Stimulated activated CD4-positive, alpha-beta T cell treated with anti-CD3 and anti-CD28 coated beads, Interleukin-12 subunit alpha, Interleukin-12 subunit beta, amount 100 ng/mL, for 4 hours (primary cell): ENCODE data around the gene TTC1.
A peak's percentile ranks its signal among the peaks of the same experiment; 100 is the strongest.
"Not testable (repeated sequence)": the region's sequence is repeated elsewhere in the genome, so short reads cannot be mapped to it uniquely, and the experiment has no call there.

Experiments
- DNase-seq: peaks from one replicate; pipeline ENCODE4 v3.0.0-alpha.2; 2020

The TTC1 gene

GRCh38 chr5:160008877-160009590 is at the start of gene TTC1:
TTC1 (plus strand) TSS chr5:160009139; CDS start chr5:160010529, 1,390 bp downstream.
- DNase-seq, result peak; percentile 80

- DNase-seq, result no peak
Measured at GRCh38 chr5:159961176-159962160, 47.5 kb upstream of the TTC1 start.

- no peak for DNase-seq
Measured at GRCh38 chr5:159962214-159962613, 46.7 kb upstream of the TTC1 start.

- DNase-seq, result no peak
Measured at GRCh38 chr5:159963935-159964334, 45.0 kb upstream of the TTC1 start.

- DNase-seq, result peak; percentile 15
Measured at GRCh38 chr5:159965031-159965837, 43.7 kb upstream of the TTC1 start.

- not testable (repeated sequence) for DNase-seq
Measured at GRCh38 chr5:159965838-159966128, 43.2 kb upstream of the TTC1 start.

- DNase-seq, result no peak
Measured at GRCh38 chr5:159969966-159970365, 39.0 kb upstream of the TTC1 start.

GRCh38 chr5:159971038-159971437 is 37.9 kb upstream of the TTC1 start:
- DNase-seq, result no peak

GRCh38 chr5:159971514-159971913 is 37.4 kb upstream of the TTC1 start:
- no peak for DNase-seq

GRCh38 chr5:159971931-159972461 is 36.9 kb upstream of the TTC1 start:
- no peak for DNase-seq

GRCh38 chr5:159972538-159973362 is 36.2 kb upstream of the TTC1 start:
- DNase-seq, result no peak

GRCh38 chr5:159975462-159976019 is 33.4 kb upstream of the TTC1 start:
- no peak for DNase-seq

- DNase-seq, result no peak
Measured at GRCh38 chr5:159976921-159977320, 32.0 kb upstream of the TTC1 start.

GRCh38 chr5:159978358-159978757 is 30.6 kb upstream of the TTC1 start:
- DNase-seq, result no peak

- DNase-seq, result no peak
Measured at GRCh38 chr5:159982421-159983173, 26.3 kb upstream of the TTC1 start.

GRCh38 chr5:159987031-159987674 is 21.8 kb upstream of the TTC1 start:
- peak; percentile 73 for DNase-seq

GRCh38 chr5:159990506-159990905 is 18.4 kb upstream of the TTC1 start:
- no peak for DNase-seq

GRCh38 chr5:159992566-159992965 is 16.4 kb upstream of the TTC1 start:
- DNase-seq, result no peak

GRCh38 chr5:159993194-159993593 is 15.7 kb upstream of the TTC1 start:
- no peak for DNase-seq

GRCh38 chr5:159995907-159996306 is 13.0 kb upstream of the TTC1 start:
- DNase-seq, result no peak
